ENCODE results near the gene WDR87. TPM values are rescaled to one million over a fixed set of nuclear protein-coding genes. Genes with fewer than 3 reads are reported as not detected.
"Not testable (repeated sequence)": the region's sequence is repeated elsewhere in the genome, so short reads cannot be mapped to it uniquely, and the experiment has no call there.

Gene WDR87
- total RNA-seq, 2 donors from 2014 or later: not detected

DNA sequence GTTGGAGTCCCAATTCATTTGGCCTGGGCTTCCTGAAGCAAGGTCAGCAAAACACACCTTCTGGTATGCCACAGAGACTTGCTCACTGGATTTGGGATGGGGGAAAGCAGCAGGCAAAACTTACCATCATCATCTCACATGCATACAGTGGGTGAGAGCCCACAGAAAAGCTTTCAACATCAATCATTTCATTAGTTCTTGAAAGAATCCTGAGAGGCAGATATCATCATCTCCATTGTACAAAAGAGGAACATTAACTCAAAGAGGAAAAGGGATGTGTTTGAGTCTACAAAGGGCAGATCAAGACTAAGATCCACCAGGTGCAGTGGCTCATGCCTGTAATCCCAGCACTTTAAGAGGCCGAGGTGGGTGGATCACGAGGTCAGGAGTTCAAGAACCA, 6.4 kb downstream of the WDR87 start:
- ATAC-seq (no peak), DNase-seq (no peak)
- intact Hi-C loops (cut with DNase I): loop anchor here (5.0 to 10.0 kb wide), 5 partner anchors 197 to 437 kb away; partner anchors contain the start of gene CATSPERG (in 2 of the 2)

GRCh38 chr19:37899453-37899852, 6.9 kb downstream of the WDR87 start:
- no peak for DNase-seq
- no peak for ATAC-seq
- intact Hi-C loops (cut with DNase I): loop anchor here (5.0 to 10.0 kb wide), 4 partner anchors 333 to 438 kb away; partner anchors contain the start of gene CATSPERG (in 2 of the 2)

GRCh38 chr19:37896180-37896579, 10.2 kb downstream of the WDR87 start:
- DNase-seq: no peak
- no peak for ATAC-seq
- intact Hi-C loops (cut with DNase I): loop anchor here (5.0 to 10.0 kb wide), 4 partner anchors 336 to 441 kb away; partner anchors contain the start of gene CATSPERG (in 2 of the 2)

DNA sequence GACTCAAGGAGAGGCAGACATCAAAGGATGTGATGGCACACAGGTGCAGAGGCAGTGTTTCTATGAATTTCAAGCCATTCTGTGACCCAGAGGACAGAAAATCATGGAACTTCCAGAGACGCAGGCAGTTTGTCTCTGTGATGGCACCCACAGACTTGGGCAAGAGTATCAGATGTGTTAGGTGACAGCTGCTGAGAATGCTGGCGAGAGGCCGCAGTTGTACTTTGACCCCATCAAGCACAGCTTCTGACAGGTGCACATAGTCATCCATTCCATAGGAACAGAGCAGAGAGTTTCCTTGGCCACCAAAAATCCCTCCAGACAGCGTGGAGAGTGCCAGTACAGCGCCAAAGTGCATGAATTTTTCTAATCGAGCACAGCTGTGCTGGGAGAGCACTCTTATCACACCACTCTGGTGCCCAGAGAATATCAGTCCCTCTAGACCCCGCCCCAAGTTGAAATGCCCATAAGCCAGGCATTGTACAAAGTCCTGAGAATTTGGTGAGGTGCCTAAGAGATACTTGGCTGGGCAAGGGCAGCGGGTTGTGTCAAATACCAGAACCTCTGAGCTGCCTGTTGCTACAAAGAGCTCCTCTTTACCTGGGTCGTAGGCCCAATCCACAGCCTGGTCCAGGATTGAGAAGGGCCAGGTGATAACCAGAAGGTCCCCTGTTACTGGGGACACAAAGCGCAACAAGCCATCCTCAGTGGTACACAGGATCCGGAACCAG, 12.4 kb downstream of the WDR87 start:
- DNase-seq: no peak
- intact Hi-C loops (cut with DNase I): loop anchor here (10.0 kb wide), 2 partner anchors 341 to 441 kb away; partner anchors contain the start of gene CATSPERG (in 1 of the 2)
- ATAC-seq: no peak

GRCh38 chr19:37886571-37886970, 19.8 kb downstream of the WDR87 start:
- no peak for DNase-seq
- intact Hi-C loops (cut with DNase I): no loop called here
- ATAC-seq: no peak

- intact Hi-C loops (cut with DNase I): no loop called here
- DNase-seq (no peak), ATAC-seq (no peak)
Measured at GRCh38 chr19:37885392-37885791, 21.0 kb downstream of the WDR87 start.

DNA sequence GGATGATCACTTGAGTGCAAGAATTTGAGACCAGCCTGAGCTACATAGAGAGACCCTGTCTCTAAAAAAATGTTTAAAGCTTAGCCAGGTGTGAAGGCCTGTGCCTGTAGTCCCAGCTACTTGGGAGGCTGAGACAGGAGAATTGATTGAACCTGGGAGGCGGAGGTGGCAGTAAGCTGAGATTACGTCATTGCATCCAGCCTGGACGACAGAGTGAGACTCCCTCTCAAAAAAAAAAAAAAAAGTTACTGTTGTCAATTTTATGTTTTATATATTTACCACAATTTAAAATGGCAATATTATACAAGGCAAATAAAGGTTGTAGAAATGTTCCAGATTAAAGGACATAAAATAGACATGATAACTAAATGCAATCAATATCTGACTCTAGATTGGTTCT, 29.2 kb downstream of the WDR87 start:
- DNase-seq (no peak), ATAC-seq (no peak)
- intact Hi-C loops (cut with DNase I): no loop called here

DNA sequence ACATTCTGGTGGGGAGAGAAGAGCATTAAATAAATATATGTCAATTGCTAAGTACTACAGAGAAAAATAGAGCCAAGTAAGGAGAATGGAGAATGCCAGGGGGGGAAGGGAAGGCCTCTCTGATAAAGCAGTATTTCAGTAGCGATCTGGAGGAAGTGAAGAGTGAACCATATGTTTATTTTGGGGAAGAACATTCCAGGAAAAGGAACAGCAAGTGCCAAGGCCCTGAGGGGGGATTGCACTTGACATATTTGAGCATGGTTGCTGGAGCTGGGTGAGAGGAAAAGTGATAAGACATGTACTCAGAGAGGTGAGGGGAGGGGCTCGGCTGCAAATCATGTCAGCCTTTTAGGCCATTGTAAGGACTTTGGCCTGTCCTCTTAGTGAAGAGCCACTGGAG, 30.4 kb downstream of the WDR87 start:
- DNase-seq (no peak), ATAC-seq (no peak)
- intact Hi-C loops (cut with DNase I): no loop called here

- ATAC-seq (no peak), DNase-seq (no peak)
- intact Hi-C loops (cut with DNase I): no loop called here
Measured at GRCh38 chr19:37874784-37875183, 31.6 kb downstream of the WDR87 start.

DNA sequence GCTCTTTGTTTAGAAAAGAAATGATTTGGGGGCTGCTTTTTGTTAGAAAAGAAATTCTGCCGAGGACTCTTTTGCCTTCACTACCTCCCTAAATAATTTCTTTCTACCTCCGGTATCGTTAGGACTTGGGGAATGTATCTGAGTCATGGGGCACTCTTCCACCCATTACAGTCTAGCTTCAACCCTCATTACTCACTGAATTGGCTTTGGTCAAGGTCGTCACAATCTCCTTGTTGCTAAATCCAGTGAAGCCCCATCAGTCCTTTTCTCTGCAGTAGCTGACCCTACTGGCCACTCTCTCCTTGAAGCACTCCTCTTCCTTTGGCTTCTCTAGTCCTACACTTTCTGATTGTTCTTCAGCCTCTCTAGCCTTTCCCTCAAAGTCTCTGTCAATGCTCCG, 34.0 kb downstream of the WDR87 start:
- no peak for ATAC-seq
- intact Hi-C loops (cut with DNase I): no loop called here
- no peak for DNase-seq

DNA sequence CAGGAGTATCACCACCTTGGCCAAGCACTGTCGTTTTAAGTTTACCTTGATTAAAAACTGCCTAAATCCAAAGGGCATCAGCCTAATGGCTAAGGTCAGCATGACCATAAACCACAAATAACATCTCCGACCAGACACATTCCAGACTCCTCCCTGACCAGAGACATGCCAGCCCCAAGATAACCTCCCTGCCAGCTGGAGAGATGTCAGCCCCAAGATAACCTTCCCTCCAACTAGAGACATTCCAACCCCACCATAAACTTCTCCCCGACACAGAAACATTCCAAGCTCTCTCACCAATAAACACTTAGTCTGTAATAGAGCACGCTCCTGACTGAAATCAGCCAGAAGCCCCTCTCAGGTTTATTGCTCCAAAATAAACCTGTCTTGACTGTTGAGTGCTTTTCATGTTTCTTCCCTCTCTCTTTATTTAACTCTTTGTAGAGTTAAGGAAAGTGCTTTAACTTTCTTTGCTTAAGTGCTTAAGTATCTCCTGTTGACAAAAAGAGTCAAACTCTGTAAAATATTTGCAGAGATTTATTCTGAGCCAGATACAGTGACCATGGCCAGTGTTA, 36.5 kb downstream of the WDR87 start:
- intact Hi-C loops (cut with DNase I): no loop called here
- DNase-seq (no peak), ATAC-seq (no peak)

DNA sequence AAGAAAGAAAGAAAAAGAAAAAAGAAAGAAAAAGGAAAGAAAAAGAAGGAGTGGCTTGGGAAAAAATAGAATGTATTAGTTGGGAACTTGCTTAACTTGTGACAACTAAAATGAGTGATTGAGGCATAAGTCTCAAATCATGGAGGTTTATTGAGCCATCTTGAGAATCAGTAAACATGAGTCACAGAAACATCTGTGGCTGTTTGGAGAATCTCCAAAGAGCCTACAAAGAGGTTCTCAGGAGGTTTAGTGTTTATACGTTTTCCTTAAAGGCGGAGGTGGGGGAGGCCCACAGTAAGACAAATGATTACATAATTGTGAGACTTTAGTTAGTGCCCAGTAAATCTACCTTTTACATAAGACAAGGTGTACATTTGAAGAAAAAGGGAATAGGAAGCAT, 38.6 kb downstream of the WDR87 start:
- DNase-seq (no peak), ATAC-seq (no peak)
- intact Hi-C loops (cut with DNase I): no loop called here

DNA sequence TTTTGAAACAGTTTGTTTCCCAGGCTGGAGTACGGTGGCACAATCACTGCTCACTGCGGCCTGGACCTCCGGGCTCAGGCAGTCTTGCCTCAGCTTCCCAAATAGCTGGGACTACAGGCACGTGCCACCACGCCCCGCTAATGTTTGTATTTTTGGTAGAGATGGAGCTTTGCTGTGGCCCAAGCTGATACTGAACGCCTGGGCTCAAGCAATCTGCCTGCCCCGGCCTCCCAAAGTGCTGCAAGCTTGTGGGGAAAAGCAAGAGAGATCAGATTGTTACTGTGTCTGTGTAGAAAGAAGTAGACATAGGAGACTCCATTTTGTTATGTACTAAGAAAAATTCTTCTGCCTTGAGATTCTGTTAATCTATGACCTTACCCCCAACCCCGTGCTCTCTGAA, 40.5 kb downstream of the WDR87 start:
- DNase-seq; ATAC-seq; intact Hi-C loops (cut with DNase I): not testable (repeated sequence)

- DNase-seq: no peak
Measured at GRCh38 chr19:37864501-37864900, 41.9 kb downstream of the WDR87 start.

GRCh38 chr19:37855098-37855497, 51.3 kb downstream of the WDR87 start:
- DNase-seq (peak; percentile 55), ATAC-seq (peak in 1 of 2 donors; percentile 80)
- intact Hi-C loops (cut with DNase I): no loop called here

More at GRCh38 chr19:37864501-37864900, 41.9 kb downstream of the WDR87 start:
- intact Hi-C loops (cut with DNase I): no loop called here
- no peak for ATAC-seq

DNA sequence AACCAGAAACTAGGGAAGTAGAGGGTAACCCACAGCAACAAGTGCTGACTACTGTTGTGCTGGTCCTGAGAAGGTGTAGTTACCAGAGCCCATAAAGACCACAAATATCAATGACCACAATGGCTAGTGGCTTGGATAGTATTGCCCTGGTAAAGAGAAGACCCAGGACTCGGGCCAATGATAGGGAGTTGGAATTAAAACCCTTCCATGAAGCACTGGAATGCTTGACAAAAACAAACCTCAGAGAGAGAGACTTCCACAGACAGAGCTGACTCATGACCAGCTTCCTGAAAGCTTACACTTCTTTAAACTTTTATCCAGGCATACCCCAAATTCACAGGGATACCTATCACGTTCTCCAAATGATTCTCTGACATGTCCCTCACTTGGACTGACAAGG, 60.5 kb downstream of the WDR87 start:
- intact Hi-C loops (cut with DNase I): no loop called here
- ATAC-seq (no peak), DNase-seq (no peak)

Other genes with a start within 250 kb of the WDR87 start
- 1 to 10 TPM; 5.5 to 8.0 TPM for gene ZNF607, start 186.8 kb downstream of the WDR87 start, total RNA-seq
- 10 to 100 TPM in 1 of 2 donors, 1 to 10 TPM in 1; 9.7 to 11.0 TPM for gene ZNF573, start 127.0 kb downstream of the WDR87 start, total RNA-seq
- 1 to 10 TPM; 9.8 to 10.0 TPM for gene SIPA1L3, start 614 bp upstream of the WDR87 start, total RNA-seq

Measured in left cardiac atrium (tissue), 4 donors.